Epithelial cell of esophagus (primary cell): Measurements from ENCODE around the gene UBAC1.

Source experiments
- DNase-seq: peaks from one replicate; pipeline ENCODE4 v3.0.0; 2010; ENCODE audit warnings: low read depth
- H3K4me3 ChIP-seq: 2 replicates; pipeline ENCODE4 v1.5.1; 2011; ENCODE audit warnings: mild to moderate bottlenecking, low read length, control low read depth
- CTCF ChIP-seq: IDR thresholded peaks from 2 replicates; pipeline ENCODE4 v1.5.1; 2011; ENCODE audit warnings: low read depth, mild to moderate bottlenecking, low read length, control low read depth, inconsistent platforms; ENCODE audit not compliant: insufficient read depth; ENCODE audit errors: missing control alignments

UBAC1 gene

DNA sequence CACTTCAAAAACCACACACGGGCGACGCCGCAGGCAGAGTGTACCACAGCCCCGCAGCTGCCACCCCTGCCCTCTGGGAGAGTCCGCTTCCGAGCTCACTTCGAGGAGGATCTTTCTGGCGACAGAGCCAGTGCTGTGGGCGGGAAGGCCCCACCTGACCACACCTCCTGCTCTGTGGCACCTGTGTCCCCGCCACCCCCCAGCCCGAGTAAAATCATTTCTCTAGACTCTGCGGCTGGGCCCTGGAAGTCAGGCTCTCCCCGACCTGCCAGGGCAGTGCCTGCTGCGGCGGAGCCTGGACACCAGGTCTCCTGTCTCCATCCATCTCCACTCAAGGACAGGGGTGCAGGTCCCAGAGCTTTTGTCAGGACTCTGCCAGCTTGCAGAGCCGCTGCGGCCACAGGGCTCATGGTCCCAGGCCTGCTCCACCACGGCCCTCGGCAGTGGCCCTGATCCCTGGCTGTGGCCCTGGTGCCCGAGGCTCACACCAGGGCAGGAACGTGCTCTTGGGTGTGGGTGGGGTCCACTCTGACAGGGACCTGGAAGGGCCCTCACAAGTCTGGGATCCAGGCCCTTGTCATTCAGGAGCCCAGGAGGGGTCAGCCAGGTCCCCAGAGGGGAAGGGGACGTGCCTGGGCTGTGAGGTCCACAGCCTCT is 33.0 kb downstream of the UBAC1 start:
- no peak overlapping the region for H3K4me3 ChIP-seq
- TF ChIP-seq CTCF = no peak
- DNase-seq = no peak

DNA sequence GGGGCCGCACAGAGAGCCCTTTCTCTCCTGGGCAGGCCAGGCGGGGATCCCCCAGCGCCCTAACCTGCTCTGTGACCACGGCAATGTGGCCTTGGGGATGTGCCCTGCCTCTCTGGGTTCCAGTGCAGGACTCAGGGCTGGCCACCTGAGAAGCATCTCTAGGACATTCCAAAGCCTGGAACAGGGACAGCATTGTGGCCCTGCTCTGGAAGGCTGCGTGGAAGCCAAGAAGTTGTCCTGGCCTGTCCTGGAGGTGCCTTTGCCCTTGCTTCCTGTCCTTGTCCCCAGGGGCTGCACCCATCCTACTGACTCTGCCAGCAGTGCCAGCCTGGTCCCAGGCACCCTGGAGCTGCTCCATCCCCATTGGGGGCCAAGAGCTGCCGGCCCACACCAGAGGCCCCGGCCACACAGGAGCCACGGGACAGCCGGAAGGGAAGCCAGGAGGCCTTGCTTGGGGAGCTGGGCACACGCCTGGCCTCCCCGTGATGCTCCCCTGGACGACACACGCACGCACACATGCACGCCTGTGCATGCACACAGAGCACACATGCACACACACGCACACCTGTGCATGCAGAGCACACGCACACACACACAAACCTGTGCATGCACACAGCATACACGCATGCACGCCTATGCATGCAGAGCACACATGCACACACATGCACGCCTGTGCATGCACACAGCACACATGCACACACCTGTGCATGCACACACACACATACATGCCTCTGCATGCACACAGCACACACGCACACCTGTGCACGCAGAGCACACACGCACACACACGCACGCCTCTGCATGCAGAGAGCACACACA is 33.8 kb downstream of the UBAC1 start:
- TF ChIP-seq CTCF = no peak
- no peak for DNase-seq
- no peak overlapping the region for H3K4me3 ChIP-seq

DNA sequence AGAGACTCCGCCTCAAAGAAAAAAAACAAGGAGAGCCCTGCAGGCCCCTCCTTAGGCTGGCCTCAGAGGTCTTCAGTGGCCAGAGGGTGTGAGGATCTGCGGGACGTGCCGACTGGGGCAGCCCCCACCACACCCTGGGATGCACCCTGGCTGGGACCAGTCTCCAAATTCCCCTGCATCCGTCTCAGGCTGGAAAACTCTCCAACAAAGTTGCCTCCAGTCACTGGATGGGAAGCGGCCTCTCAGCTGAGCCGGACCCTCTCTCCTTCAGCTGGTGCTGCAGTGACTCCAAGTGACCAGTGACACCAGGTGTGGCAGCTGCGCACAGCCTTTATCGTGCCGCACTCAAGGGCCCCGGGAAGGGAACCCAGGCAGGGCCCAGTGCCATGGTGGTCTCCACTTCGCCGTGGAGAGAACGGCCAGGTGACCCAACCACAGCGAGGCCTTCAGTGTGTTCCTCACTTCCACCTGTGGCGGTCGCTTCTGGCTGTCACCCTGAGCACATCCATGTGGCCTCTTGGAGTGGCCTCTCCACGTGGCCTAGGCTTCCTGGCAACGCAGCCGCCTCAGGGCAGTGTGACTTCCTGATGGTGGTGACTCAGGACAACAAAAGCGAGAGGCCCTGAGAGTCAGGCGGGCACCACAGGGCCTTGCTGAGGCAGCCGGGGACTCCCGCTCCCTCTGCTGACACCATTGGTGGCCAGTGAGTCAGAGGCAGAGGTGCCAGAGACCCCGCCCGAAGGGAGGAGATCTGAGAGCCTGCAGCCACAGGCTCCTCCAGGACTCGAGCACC is 34.6 kb downstream of the UBAC1 start:
- no peak for TF ChIP-seq CTCF
- peak; percentile 91 for DNase-seq
- no peak overlapping the region for H3K4me3 ChIP-seq

DNA sequence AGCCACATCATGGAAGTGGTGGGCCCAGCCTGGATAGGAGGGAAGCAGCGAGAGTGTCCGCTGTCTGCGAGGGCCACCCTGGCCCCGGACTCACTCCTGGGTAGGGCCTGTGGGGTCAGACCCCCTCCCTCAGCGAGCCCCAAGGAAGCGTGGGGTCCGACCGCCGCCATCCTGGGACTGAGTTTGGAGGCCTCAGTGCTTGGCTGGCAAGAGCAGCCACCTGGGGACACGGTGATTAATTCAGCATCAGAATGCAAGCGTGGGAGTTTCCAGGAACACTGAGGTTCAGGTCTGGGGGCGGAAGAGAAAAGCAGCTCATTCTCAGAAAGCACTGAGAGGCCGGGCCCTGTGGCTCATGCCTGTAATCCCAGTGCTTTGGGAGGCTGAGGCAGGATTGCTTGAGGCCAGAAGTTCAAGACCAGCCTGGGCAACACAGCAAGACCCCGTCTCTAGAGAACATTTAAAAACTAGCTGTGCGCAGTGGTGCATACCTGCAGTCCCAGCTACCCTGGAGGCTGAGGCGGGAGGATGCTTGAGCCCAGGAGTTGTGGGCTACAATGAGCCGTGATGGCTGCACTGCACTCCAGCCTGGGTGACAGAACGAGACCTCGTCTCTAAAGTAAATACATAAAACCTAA is 35.6 kb downstream of the UBAC1 start:
- peak; percentile 48 for DNase-seq
- no peak overlapping the region for H3K4me3 ChIP-seq
- TF ChIP-seq CTCF = no peak

- no peak for TF ChIP-seq CTCF
- no peak for DNase-seq
- H3K4me3 ChIP-seq = no peak overlapping the region
These were observed 36.4 kb downstream of the UBAC1 start for GRCh38 chr9:135924628-135925338.

DNA sequence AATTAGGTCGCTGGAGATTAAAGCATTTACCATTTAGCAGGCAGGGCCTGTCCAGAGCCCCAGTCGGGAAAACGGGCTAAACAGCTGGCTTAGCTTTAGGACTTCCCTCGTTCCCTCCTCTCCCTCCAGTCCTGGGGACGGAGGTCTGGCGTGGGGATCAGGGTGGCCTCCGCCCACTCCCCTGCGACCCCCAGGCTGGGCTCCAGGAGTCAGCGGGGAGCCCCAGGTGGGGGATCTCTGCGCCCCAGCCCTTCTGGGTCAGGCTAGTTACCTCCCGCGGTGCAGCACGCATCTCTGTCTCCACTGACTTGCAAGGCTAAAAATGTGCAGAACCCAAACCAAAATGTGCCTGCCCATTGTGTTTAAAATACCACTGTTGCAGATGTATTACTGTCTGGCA is 37.7 kb downstream of the UBAC1 start:
- no peak for DNase-seq
- TF ChIP-seq CTCF = no peak
- no peak overlapping the region for H3K4me3 ChIP-seq
